ENCODE measurements around the gene BTBD18.

- TF ChIP-seq BHLHE40 (IDR thresholded peaks at IDR 0.05; ENCODE audit: borderline replicate concordance) (no peak), FOXM1 (IDR thresholded peaks at IDR 0.05; ENCODE audit: borderline replicate concordance) (no peak), FOXK2 (IDR thresholded peaks at IDR 0.05) (no peak), SP1 (IDR thresholded peaks at IDR 0.05) (no peak), FOXA1 (IDR thresholded peaks at IDR 0.05) (no peak), ELF4 (IDR thresholded peaks at IDR 0.05) (no peak), ARNT (IDR thresholded peaks at IDR 0.05) (no peak)
Measured at GRCh38 chr11:57758174-57758573, 6.6 kb upstream of the BTBD18 start.

All from HEK293T (cell line).